ACHN (cell line): ENCODE data around the gene ZNF680.
"Not testable (repeated sequence)": the region's sequence is repeated elsewhere in the genome, so short reads cannot be mapped to it uniquely, and the experiment has no call there.

Experiments used
- DNase-seq: peaks from one replicate; pipeline ENCODE4 v3.0.0-alpha.2; 2015
- in situ Hi-C: cut with HindIII; loops from 2 replicates; pipeline ENCODE4 v1.10.0; 2017; ENCODE audit warnings: low sequenced_read_pairs, low pct_ligation_motif_present, low pct_unique_long_range_greater_than_20kb

The ZNF680 gene

GRCh38 chr7:64562626-64563278, at the start of gene ZNF680:
Gene ZNF680 (minus strand): TSS chr7:64563071. CDS start chr7:64562954, 117 bp downstream.
- DNase-seq, result peak; percentile 99
- in situ Hi-C loops, result no loop called here

- no peak for DNase-seq
- in situ Hi-C loops, result no loop called here
Observed at GRCh38 chr7:64612452-64612851, 49.6 kb upstream of the ZNF680 start.

- in situ Hi-C loops, result no loop called here
- DNase-seq, result no peak
Observed at GRCh38 chr7:64611717-64612116, 48.8 kb upstream of the ZNF680 start.

GRCh38 chr7:64610997-64611396, 48.1 kb upstream of the ZNF680 start:
- in situ Hi-C loops, result no loop called here
- DNase-seq, result no peak

GRCh38 chr7:64608116-64608910, 45.4 kb upstream of the ZNF680 start:
- in situ Hi-C loops, result no loop called here
- no peak for DNase-seq

- in situ Hi-C loops, result no loop called here
- no peak for DNase-seq
Observed at GRCh38 chr7:64606385-64606784, 43.5 kb upstream of the ZNF680 start.

- in situ Hi-C loops, result no loop called here
- DNase-seq, result no peak
Observed at GRCh38 chr7:64603271-64603670, 40.4 kb upstream of the ZNF680 start.

GRCh38 chr7:64602518-64602917, 39.6 kb upstream of the ZNF680 start:
- DNase-seq, result no peak
- in situ Hi-C loops, result no loop called here

- in situ Hi-C loops, result no loop called here
- DNase-seq, result no peak
Observed at GRCh38 chr7:64602086-64602485, 39.2 kb upstream of the ZNF680 start.

- in situ Hi-C loops, result no loop called here
- no peak for DNase-seq
Observed at GRCh38 chr7:64599359-64599758, 36.5 kb upstream of the ZNF680 start.

- in situ Hi-C loops, result no loop called here
- no peak for DNase-seq
Observed at GRCh38 chr7:64590971-64591370, 28.1 kb upstream of the ZNF680 start.

- DNase-seq, result no peak
- in situ Hi-C loops, result no loop called here
Observed at GRCh38 chr7:64581926-64582894, 19.3 kb upstream of the ZNF680 start.

- in situ Hi-C loops, result no loop called here
- DNase-seq, result no peak
Observed at GRCh38 chr7:64581391-64581790, 18.5 kb upstream of the ZNF680 start.

GRCh38 chr7:64574540-64575099, 11.7 kb upstream of the ZNF680 start:
- no peak for DNase-seq
- in situ Hi-C loops, result no loop called here

- in situ Hi-C loops, DNase-seq: not testable (repeated sequence)
Observed at GRCh38 chr7:64570284-64570605, 7.4 kb upstream of the ZNF680 start.

- DNase-seq, in situ Hi-C loops: not testable (repeated sequence)
Observed at GRCh38 chr7:64569372-64570283, 6.8 kb upstream of the ZNF680 start.

GRCh38 chr7:64562256-64562625, 630 bp downstream of the ZNF680 start:
- in situ Hi-C loops, result no loop called here
- peak; percentile 12 for DNase-seq

GRCh38 chr7:64559206-64559605, 3.7 kb downstream of the ZNF680 start:
- in situ Hi-C loops, result no loop called here
- DNase-seq, result no peak
